ENCODE measurements around the gene TBP.
"Not testable (repeated sequence)": the region's sequence is repeated elsewhere in the genome, so short reads cannot be mapped to it uniquely, and the experiment has no call there.

The TBP gene

GRCh38 chr6:170507728-170508127 is 46.4 kb upstream of the TBP start:
- not testable (repeated sequence) for H4K91ac ChIP-seq (ENCODE audit: low read depth, low read length, poor library complexity); H3K4me2 ChIP-seq (ENCODE audit: insufficient read depth, low read length, poor library complexity, severe bottlenecking); H3K36me3 ChIP-seq (replicated peaks in 1 of 2; ENCODE audit: control insufficient read depth in 2 of 2, insufficient read depth in 2 of 2, low read length in 2 of 2); H3K9ac ChIP-seq (ENCODE audit: low read depth, low read length, poor library complexity); H3K23ac ChIP-seq (ENCODE audit: low read depth, low read length, poor library complexity); H2AFZ ChIP-seq (ENCODE audit: low read length); H3K4me3 ChIP-seq (ENCODE audit: low read length in 2 of 2); H3K9me3 ChIP-seq (replicated peaks in 1 of 2; ENCODE audit: control insufficient read depth in 2 of 2, insufficient read depth in 1 of 2, low read depth in 1 of 2, low read length in 2 of 2); H3K14ac ChIP-seq (ENCODE audit: low read length); H3K27ac ChIP-seq (replicated peaks; ENCODE audit: low read length); H3K27me3 ChIP-seq (ENCODE audit: control insufficient read depth in 3 of 3, insufficient read depth in 3 of 3, low read depth in 1 of 3, low read length in 3 of 3); H2BK15ac ChIP-seq (ENCODE audit: low read length); H2AK5ac ChIP-seq (ENCODE audit: low read depth, low read length); H2BK12ac ChIP-seq (ENCODE audit: low read length); H3K79me1 ChIP-seq (ENCODE audit: low read depth, low read length); H3K18ac ChIP-seq (ENCODE audit: low read length); DNase-seq (ENCODE audit: low spot score); H2BK5ac ChIP-seq (ENCODE audit: low read length); H3K4ac ChIP-seq (ENCODE audit: low read length); H3K4me1 ChIP-seq (ENCODE audit: control insufficient read depth in 2 of 2, insufficient read depth in 1 of 2, low read depth in 1 of 2, low read length in 2 of 2); H2BK120ac ChIP-seq (ENCODE audit: low read depth, low read length); H4K8ac ChIP-seq (ENCODE audit: low read depth, low read length)
- WGBS, 2 donors (ENCODE audit: extremely low coverage in 2 of 2, insufficient read length in 2 of 2, insufficient replicate concordance in 1 of 2), result no CpG with 5 or more reads among the region's 2 CpGs

- WGBS, 2 donors (ENCODE audit: extremely low coverage in 2 of 2, insufficient read length in 2 of 2, insufficient replicate concordance in 1 of 2), result no CpG with 5 or more reads among the region's 1 CpG
- H3K9ac ChIP-seq (ENCODE audit: low read depth, low read length, poor library complexity); H3K27ac ChIP-seq (replicated peaks; ENCODE audit: low read length); H3K36me3 ChIP-seq (replicated peaks in 1 of 2; ENCODE audit: control insufficient read depth in 2 of 2, insufficient read depth in 2 of 2, low read length in 2 of 2); H2BK15ac ChIP-seq (ENCODE audit: low read length); H3K9me3 ChIP-seq (replicated peaks in 1 of 2; ENCODE audit: control insufficient read depth in 2 of 2, insufficient read depth in 1 of 2, low read depth in 1 of 2, low read length in 2 of 2); H3K79me1 ChIP-seq (ENCODE audit: low read depth, low read length); H3K4me2 ChIP-seq (ENCODE audit: insufficient read depth, low read length, poor library complexity, severe bottlenecking); H3K27me3 ChIP-seq (ENCODE audit: control insufficient read depth in 3 of 3, insufficient read depth in 3 of 3, low read depth in 1 of 3, low read length in 3 of 3); H3K4me1 ChIP-seq (ENCODE audit: control insufficient read depth in 2 of 2, insufficient read depth in 1 of 2, low read depth in 1 of 2, low read length in 2 of 2); H4K91ac ChIP-seq (ENCODE audit: low read depth, low read length, poor library complexity); H4K8ac ChIP-seq (ENCODE audit: low read depth, low read length); H2BK5ac ChIP-seq (ENCODE audit: low read length); H3K18ac ChIP-seq (ENCODE audit: low read length); H3K4ac ChIP-seq (ENCODE audit: low read length); H3K23ac ChIP-seq (ENCODE audit: low read depth, low read length, poor library complexity); H2AK5ac ChIP-seq (ENCODE audit: low read depth, low read length); H3K4me3 ChIP-seq (ENCODE audit: low read length in 2 of 2); H3K14ac ChIP-seq (ENCODE audit: low read length); DNase-seq (ENCODE audit: low spot score); H2AFZ ChIP-seq (ENCODE audit: low read length); H2BK120ac ChIP-seq (ENCODE audit: low read depth, low read length); H2BK12ac ChIP-seq (ENCODE audit: low read length): not testable (repeated sequence)
Measured at GRCh38 chr6:170508275-170508674, 45.9 kb upstream of the TBP start.

GRCh38 chr6:170508892-170509722 is 45.1 kb upstream of the TBP start:
- no CpG with 5 or more reads among the region's 5 CpGs for WGBS, 2 donors (ENCODE audit: extremely low coverage in 2 of 2, insufficient read length in 2 of 2, insufficient replicate concordance in 1 of 2)
- not testable (repeated sequence) for H4K91ac ChIP-seq (ENCODE audit: low read depth, low read length, poor library complexity); H3K9ac ChIP-seq (ENCODE audit: low read depth, low read length, poor library complexity); H3K4me3 ChIP-seq (ENCODE audit: low read length in 2 of 2); H3K14ac ChIP-seq (ENCODE audit: low read length); H2BK120ac ChIP-seq (ENCODE audit: low read depth, low read length); H3K4me2 ChIP-seq (ENCODE audit: insufficient read depth, low read length, poor library complexity, severe bottlenecking); H2BK15ac ChIP-seq (ENCODE audit: low read length); H3K9me3 ChIP-seq (replicated peaks in 1 of 2; ENCODE audit: control insufficient read depth in 2 of 2, insufficient read depth in 1 of 2, low read depth in 1 of 2, low read length in 2 of 2); H3K4ac ChIP-seq (ENCODE audit: low read length); H2BK12ac ChIP-seq (ENCODE audit: low read length); H3K4me1 ChIP-seq (ENCODE audit: control insufficient read depth in 2 of 2, insufficient read depth in 1 of 2, low read depth in 1 of 2, low read length in 2 of 2); H4K8ac ChIP-seq (ENCODE audit: low read depth, low read length); H3K27me3 ChIP-seq (ENCODE audit: control insufficient read depth in 3 of 3, insufficient read depth in 3 of 3, low read depth in 1 of 3, low read length in 3 of 3); H3K27ac ChIP-seq (replicated peaks; ENCODE audit: low read length); H3K79me1 ChIP-seq (ENCODE audit: low read depth, low read length); DNase-seq (ENCODE audit: low spot score); H2AK5ac ChIP-seq (ENCODE audit: low read depth, low read length); H3K18ac ChIP-seq (ENCODE audit: low read length); H3K36me3 ChIP-seq (replicated peaks in 1 of 2; ENCODE audit: control insufficient read depth in 2 of 2, insufficient read depth in 2 of 2, low read length in 2 of 2); H3K23ac ChIP-seq (ENCODE audit: low read depth, low read length, poor library complexity); H2AFZ ChIP-seq (ENCODE audit: low read length); H2BK5ac ChIP-seq (ENCODE audit: low read length)

DNA sequence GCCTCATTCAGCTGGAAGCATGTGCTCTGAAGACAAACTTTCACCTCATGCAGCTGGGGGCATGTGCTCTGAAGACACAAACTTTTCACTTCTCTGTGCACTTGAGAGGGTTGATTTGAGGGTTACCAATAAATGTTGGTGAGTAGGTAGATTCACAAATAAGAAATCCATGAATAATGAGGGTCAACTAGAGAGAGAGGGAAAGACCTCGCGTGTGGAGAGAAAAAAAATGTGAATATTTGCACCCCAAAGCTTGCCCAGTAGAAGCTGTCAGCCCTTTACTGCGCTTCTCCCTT is 44.5 kb upstream of the TBP start:
- Histone ChIP-seq H3K23ac (ENCODE audit: low read depth, low read length, poor library complexity) (no peak overlapping the region), H3K79me1 (ENCODE audit: low read depth, low read length) (no peaks in the 10 kb centered on the region), H2BK12ac (ENCODE audit: low read length) (no peak overlapping the region), H3K27ac (replicated peaks; ENCODE audit: low read length) (no peak overlapping the region), H2BK5ac (ENCODE audit: low read length) (no peak overlapping the region), H3K18ac (ENCODE audit: low read length) (no peak overlapping the region), H2BK15ac (ENCODE audit: low read length) (no peak overlapping the region), H3K27me3 (ENCODE audit: control insufficient read depth in 3 of 3, insufficient read depth in 3 of 3, low read depth in 1 of 3, low read length in 3 of 3) (no peaks in the 10 kb centered on the region), H4K8ac (ENCODE audit: low read depth, low read length) (no peak overlapping the region), H3K4me3 (ENCODE audit: low read length in 2 of 2) (no peak overlapping the region), H4K91ac (ENCODE audit: low read depth, low read length, poor library complexity) (no peak overlapping the region), H3K4me1 (ENCODE audit: control insufficient read depth in 2 of 2, insufficient read depth in 1 of 2, low read depth in 1 of 2, low read length in 2 of 2) (peaks cover 1 to 2% of the 10 kb centered on the region in 2 donors), H2AK5ac (ENCODE audit: low read depth, low read length) (no peak overlapping the region), H2AFZ (ENCODE audit: low read length) (no peak overlapping the region), H3K4ac (ENCODE audit: low read length) (no peak overlapping the region), H3K14ac (ENCODE audit: low read length) (no peak overlapping the region), H3K9me3 (replicated peaks in 1 of 2; ENCODE audit: control insufficient read depth in 2 of 2, insufficient read depth in 1 of 2, low read depth in 1 of 2, low read length in 2 of 2) (no peaks in the 10 kb centered on the region), H3K9ac (ENCODE audit: low read depth, low read length, poor library complexity) (no peak overlapping the region), H3K36me3 (replicated peaks in 1 of 2; ENCODE audit: control insufficient read depth in 2 of 2, insufficient read depth in 2 of 2, low read length in 2 of 2) (no peaks in the 10 kb centered on the region), H3K4me2 (ENCODE audit: insufficient read depth, low read length, poor library complexity, severe bottlenecking) (no peak overlapping the region), H2BK120ac (ENCODE audit: low read depth, low read length) (no peak overlapping the region)
- no CpG with 5 or more reads among the region's 3 CpGs for WGBS, 2 donors (ENCODE audit: extremely low coverage in 2 of 2, insufficient read length in 2 of 2, insufficient replicate concordance in 1 of 2)
- DNase-seq (ENCODE audit: low spot score), result no peak
